ENCODE measurements around the gene XPO4.
"Not testable (repeated sequence)": the region's sequence is repeated elsewhere in the genome, so short reads cannot be mapped to it uniquely, and the experiment has no call there.

The XPO4 gene

DNA sequence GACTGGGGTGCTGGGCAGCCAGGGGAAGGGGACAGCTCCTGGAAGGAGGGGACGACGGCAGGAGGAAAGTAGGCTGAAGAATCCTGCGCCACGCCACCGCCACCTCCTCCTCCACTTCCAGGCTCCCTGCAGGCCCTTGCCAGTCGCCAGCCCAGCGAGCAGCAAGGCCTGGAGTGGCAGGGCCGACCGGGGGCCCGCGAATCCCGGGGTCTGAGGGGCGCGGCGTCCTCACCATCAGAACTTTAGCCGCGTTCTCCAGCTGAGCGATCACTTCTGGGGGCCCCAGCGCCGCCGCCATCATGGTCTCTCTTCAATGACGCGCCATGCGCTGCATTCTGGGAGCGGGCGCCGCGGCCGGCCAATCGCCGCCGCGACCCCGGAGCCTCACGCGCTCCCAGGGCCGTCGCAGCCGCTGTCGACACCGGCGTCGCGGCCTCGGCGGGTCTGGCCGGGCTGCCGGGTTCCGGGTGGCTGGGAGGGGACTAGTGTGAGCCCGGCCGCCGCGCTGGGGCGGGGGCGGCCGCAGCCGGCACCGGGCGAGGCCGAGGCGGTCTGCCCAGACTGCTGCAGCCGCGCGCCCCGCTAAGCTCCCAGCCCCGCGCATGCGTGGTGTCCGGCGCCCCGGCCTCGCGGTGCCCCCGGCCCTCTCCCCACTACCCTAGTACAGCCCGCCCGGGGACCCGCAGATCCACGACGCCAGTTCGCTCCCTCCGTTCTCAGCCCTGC lies at the start of gene XPO4:
XPO4 (minus strand) TSS at position 309 of the 726 bp plus-strand sequence; CDS start at position 301, 8 bp downstream.
- DNase-seq: peak; percentile 79
- in situ Hi-C loops (cut with MboI; ENCODE audit: low pct_unique_long_range_greater_than_20kb, low sequenced_read_pairs): loop anchor here (25.0 kb wide), 1 partner anchor 715 kb away; the partner anchor contains the start of gene GJB2

DNA sequence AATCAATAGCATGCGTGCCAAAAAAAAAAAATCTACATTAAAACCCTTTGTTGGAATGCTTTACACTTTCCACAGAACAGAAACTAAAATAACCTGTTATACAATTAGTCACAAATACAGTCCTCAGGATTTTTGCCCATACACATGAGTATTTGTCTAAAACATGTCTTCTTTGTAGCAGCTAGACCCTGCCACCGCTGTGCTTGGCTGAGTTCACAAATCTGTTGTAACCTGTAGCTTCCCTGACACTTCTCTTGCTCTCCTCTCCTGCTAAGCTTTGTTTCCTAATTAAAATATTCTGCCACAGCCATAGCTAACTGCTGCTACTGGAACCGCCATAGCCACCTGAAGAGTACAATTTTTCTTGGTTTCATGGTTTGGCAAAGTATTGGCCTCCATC lies 45.5 kb upstream of the XPO4 start:
- in situ Hi-C loops (cut with MboI; ENCODE audit: low pct_unique_long_range_greater_than_20kb, low sequenced_read_pairs): not testable (repeated sequence)

DNA sequence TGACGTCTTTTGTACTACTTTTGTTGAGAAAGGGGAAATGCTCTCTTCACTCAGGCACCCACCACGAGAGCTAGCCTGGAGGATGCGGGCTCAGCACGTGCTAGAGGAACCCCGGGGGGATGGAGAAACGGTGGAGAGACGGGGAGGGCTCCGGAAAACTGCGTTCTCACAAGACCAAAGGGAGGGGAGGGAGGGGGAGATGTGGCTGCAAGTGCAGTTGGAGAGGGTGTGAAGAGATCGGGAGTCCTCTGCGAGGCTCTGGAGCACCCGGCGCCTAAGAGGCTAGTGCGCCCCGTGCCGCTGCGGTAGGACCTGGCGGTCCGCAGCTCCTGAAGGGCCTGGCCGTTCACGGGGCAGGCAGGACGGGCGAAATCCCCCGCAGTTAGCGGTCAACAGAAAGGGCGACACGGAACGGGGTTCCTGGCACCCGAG lies 43.4 kb upstream of the XPO4 start:
- in situ Hi-C loops (cut with MboI; ENCODE audit: low pct_unique_long_range_greater_than_20kb, low sequenced_read_pairs): no loop called here

More for the DNA sequence above, 45.5 kb upstream of the XPO4 start:
- DNase-seq: not testable (repeated sequence)

DNA sequence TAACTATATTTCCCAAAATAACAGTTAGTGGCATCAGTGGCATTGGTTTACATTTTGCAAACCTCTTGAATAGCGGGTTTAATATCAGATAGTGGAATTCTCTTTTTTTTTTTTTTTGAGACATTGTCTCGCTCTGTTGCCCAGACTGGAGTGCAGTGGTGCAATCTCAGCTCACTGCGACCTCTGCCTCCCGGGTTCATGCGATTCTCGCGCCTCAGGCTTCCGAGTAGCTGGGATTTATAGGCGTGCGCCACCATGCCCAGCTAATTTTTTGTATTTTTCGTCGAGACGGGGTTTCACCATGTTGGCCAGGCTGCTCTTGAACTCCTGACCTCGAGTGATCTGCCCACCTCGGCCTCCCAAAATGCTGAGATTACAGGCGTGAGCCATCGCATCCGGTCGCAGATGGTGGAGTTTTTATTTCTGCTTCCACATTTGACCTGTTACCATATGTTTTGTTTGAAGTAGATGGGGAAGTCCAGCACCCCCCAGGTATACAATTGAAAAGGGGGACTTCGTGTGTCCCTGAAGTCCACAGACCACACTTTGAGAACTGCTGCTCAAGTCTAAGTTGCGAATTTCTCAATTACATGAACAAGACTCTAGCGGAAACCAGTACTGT lies 40.5 kb upstream of the XPO4 start:
- in situ Hi-C loops (cut with MboI; ENCODE audit: low pct_unique_long_range_greater_than_20kb, low sequenced_read_pairs): no loop called here
- no peak for DNase-seq

More for the DNA sequence above, 43.4 kb upstream of the XPO4 start:
- no peak for DNase-seq

GRCh38 chr13:20940511-20940910 lies 38.0 kb upstream of the XPO4 start:
- DNase-seq; in situ Hi-C loops (cut with MboI; ENCODE audit: low pct_unique_long_range_greater_than_20kb, low sequenced_read_pairs): not testable (repeated sequence)

DNA sequence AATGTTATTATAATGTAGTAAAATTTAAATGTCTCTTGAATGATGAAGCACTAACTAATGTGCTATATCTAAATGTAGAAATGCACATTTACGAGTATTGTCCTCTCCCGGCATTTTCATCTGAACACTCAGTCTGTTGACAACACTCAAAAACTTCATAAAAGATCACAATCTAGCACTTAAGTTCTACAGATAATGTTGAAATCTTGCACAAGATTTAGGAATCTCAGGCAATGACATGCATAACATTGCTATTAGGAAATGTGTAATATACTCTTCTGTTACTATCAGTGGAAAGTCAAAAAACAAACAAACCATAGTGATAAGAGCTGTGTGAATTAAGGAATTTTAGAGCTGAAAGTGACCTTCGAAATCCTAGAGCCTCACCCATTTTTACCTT lies 37.5 kb upstream of the XPO4 start:
- DNase-seq: no peak
- in situ Hi-C loops (cut with MboI; ENCODE audit: low pct_unique_long_range_greater_than_20kb, low sequenced_read_pairs): no loop called here

DNA sequence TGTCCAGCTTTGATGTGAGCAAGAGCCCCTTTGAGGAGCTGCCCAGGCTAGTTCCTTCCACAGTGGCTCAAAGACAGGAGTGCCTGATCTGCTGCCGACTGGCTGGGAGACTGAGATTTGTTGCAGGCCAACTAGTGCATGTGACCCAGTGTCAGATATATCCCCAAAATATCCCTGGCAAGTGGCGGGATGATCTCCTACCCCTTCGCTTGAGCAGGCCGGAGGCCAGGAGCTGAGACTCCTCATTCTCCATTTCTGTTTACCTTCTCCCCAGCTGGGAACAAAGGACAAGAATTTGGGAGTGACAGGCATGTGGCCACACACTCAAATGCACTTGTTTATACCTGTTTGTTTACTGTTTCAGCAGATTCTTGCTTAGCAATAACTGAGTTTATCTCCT lies 37.1 kb upstream of the XPO4 start:
- in situ Hi-C loops (cut with MboI; ENCODE audit: low pct_unique_long_range_greater_than_20kb, low sequenced_read_pairs): no loop called here
- DNase-seq: no peak

- no peak for DNase-seq
- in situ Hi-C loops (cut with MboI; ENCODE audit: low pct_unique_long_range_greater_than_20kb, low sequenced_read_pairs): no loop called here
These were observed 35.8 kb upstream of the XPO4 start for GRCh38 chr13:20938302-20938701.

DNA sequence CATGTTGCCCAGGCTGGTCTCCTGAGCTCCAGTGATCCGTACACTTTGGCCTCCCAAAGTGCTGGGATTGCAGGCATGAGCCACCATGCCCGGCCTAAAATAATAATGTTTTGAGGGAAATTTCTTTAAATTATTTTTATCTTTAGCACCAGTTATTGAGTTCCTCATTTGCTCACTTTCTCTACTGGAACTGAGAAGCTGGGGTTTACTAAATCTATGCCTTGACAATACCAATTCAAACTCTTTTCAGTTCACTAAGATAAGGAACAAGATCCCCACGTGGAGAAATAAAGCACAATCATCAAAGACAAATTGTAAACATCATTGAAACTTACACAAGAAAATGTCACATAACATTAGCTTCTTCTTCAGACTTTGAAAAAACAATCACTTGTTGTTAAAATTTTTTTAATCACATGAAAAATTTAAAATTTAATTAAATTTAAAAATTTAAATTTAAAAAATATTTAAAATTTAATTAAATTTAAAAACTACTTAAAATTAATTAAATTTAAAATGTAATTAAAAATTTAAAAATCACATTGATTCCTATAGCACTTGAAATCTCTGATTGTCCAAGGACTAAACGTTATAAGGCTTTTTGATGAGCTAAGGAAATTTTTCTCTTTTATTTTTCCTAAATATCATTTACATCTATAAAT lies 25.2 kb upstream of the XPO4 start:
- in situ Hi-C loops (cut with MboI; ENCODE audit: low pct_unique_long_range_greater_than_20kb, low sequenced_read_pairs): no loop called here
- peak; percentile 21 for DNase-seq

DNA sequence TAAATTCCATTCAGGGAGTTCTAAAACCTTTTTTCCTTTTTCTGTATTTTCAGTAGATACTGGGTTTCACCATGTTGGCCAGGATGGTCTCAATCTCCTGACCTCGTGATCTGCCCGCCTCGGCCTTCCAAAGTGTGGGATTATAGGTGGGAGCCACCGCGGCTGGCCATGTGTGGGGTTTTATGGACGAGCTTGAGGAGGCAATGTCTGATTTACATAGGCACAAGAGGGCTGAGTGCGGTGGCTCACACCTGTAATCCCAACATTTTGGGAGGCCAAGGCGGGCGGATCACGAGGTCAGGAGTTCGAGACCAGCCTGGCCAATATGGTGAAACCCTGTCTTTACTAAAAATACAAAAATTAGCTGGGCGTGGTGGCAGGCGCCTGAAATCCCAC lies 22.8 kb upstream of the XPO4 start:
- in situ Hi-C loops (cut with MboI; ENCODE audit: low pct_unique_long_range_greater_than_20kb, low sequenced_read_pairs); DNase-seq: not testable (repeated sequence)

- DNase-seq: peak; percentile 76
- in situ Hi-C loops (cut with MboI; ENCODE audit: low pct_unique_long_range_greater_than_20kb, low sequenced_read_pairs): loop anchor here (25.0 kb wide), 1 partner anchor 738 kb away; the partner anchor contains the start of gene GJB2
These were observed 22.3 kb upstream of the XPO4 start for GRCh38 chr13:20924758-20925394.

DNA sequence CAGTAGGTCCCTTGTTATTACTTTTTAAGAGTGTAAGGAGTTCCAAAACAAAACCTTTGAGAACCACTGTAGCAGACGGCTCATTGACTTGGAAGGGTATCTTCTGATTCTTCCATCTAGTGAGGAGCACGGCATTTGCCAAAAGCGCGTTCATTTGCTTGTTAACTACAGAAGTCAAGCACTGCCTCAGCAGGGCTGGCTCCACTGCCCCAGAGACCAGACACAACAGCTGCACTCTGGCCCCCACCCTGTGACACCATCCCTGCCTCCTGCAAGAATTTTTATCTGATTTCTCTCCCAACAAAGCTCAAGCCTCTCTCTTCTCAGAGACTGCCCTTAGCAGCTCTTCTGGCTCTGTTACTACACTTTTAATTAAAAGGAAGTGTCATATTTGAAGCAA lies 20.7 kb upstream of the XPO4 start:
- no peak for DNase-seq
- in situ Hi-C loops (cut with MboI; ENCODE audit: low pct_unique_long_range_greater_than_20kb, low sequenced_read_pairs): loop anchor here (25.0 kb wide), 1 partner anchor 736 kb away; the partner anchor contains the start of gene GJB2

DNA sequence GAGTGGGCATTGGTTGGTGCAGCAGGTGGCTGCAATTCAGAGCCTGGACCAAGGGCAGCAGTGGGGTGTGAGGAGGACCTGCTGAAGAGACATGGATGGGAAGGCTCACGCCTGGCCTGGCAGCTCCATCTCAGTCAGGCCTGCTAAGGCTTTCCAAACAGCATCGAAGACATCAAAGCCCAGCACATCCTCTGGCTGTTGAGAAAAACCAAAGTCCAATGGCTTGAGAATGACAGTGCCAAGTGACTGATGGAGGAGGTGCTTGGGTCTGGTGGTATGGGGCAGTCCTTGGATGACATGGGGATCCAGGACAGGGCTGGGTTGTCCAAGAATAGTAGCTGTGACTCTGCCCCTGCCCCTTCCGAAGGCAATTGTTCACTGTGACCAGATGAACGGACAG lies 19.0 kb upstream of the XPO4 start:
- DNase-seq: no peak
- in situ Hi-C loops (cut with MboI; ENCODE audit: low pct_unique_long_range_greater_than_20kb, low sequenced_read_pairs): loop anchor here (25.0 kb wide), 1 partner anchor 734 kb away; the partner anchor contains the start of gene GJB2

DNA sequence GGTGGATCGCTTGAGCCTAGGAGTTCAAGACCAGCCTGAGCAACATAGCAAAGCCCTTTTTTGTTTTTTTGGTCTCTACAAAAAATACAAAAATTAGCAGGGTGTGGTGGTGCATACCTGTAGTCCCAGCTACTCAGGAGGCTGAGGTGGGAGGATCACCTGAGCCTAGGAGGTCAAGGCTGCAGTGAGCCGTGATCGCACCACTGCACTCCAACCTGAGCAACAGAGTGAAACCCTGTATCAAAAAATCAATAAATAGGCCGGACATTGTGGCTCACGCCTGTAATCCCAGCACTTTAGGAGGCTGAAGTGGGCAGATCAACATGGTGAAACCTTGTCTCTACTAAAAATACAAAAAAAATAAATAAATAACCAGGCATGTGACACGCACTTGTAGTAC lies 13.1 kb upstream of the XPO4 start:
- DNase-seq: not testable (repeated sequence)
- in situ Hi-C loops (cut with MboI; ENCODE audit: low pct_unique_long_range_greater_than_20kb, low sequenced_read_pairs): loop anchor here (25.0 kb wide), 1 partner anchor 728 kb away; the partner anchor contains the start of gene GJB2

GRCh38 chr13:20911037-20911436 lies 8.5 kb upstream of the XPO4 start:
- DNase-seq: no peak
- in situ Hi-C loops (cut with MboI; ENCODE audit: low pct_unique_long_range_greater_than_20kb, low sequenced_read_pairs): loop anchor here (25.0 kb wide), 1 partner anchor 724 kb away; the partner anchor contains the start of gene GJB2

- in situ Hi-C loops (cut with MboI; ENCODE audit: low pct_unique_long_range_greater_than_20kb, low sequenced_read_pairs): loop anchor here (25.0 kb wide), 1 partner anchor 722 kb away; the partner anchor contains the start of gene GJB2
These were observed 6.4 kb upstream of the XPO4 start for GRCh38 chr13:20908714-20909497.

GRCh38 chr13:20904908-20905307 lies 2.4 kb upstream of the XPO4 start:
- in situ Hi-C loops (cut with MboI; ENCODE audit: low pct_unique_long_range_greater_than_20kb, low sequenced_read_pairs): loop anchor here (25.0 kb wide), 1 partner anchor 718 kb away; the partner anchor contains the start of gene GJB2
- DNase-seq: no peak

More at GRCh38 chr13:20908714-20909497, 6.4 kb upstream of the XPO4 start:
- DNase-seq: no peak

DNA sequence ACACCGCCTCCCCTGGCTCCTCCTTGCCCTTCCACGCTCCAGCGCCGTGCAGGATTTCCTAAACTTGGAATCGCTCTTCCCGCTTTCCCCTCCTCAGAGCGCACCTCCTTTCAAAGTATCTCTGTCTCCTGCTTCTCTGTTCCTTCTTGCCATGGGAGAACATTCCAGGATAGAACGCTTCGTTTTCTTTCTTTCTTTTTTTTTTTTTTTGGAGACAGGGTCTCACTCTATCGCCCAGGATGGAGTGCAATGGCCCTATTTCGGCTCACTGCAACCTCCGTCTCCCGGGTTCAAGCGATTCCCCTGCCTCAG lies 574 bp upstream of the XPO4 start:
- in situ Hi-C loops (cut with MboI; ENCODE audit: low pct_unique_long_range_greater_than_20kb, low sequenced_read_pairs): loop anchor here (25.0 kb wide), 1 partner anchor 716 kb away; the partner anchor contains the start of gene GJB2
- no peak for DNase-seq
